Occipital lobe (tissue), 2 donors: ENCODE results near the gene ITGAE. TPM values are rescaled to one million over a fixed set of nuclear protein-coding genes. Genes with fewer than 3 reads are reported as not detected.
A peak's percentile ranks its signal among the peaks of the same experiment; 100 is the strongest.
"Not testable (repeated sequence)": the region's sequence is repeated elsewhere in the genome, so short reads cannot be mapped to it uniquely, and the experiment has no call there.

Source experiments
- DNase-seq: peaks from one replicate; lab custom pipeline; 2025; lab: John Stamatoyannopoulos, UW
- total RNA-seq: library from RNA; depleted of rRNA; stranded (reverse); fragments of >200 nt; gene quantifications from one replicate; pipeline ENCODE4 v1.2.3, GENCODE V29; 2014

The ITGAE gene
- total RNA-seq, 1 donor from 2014 or later: 6.2 TPM

- DNase-seq: not testable (repeated sequence)
These were observed 66.1 kb downstream of the ITGAE start for GRCh38 chr17:3734911-3735276.

GRCh38 chr17:3732210-3732621 lies 68.8 kb downstream of the ITGAE start:
- DNase-seq: no peak

GRCh38 chr17:3730881-3731429 lies 70.0 kb downstream of the ITGAE start:
- DNase-seq: no peak

DNA sequence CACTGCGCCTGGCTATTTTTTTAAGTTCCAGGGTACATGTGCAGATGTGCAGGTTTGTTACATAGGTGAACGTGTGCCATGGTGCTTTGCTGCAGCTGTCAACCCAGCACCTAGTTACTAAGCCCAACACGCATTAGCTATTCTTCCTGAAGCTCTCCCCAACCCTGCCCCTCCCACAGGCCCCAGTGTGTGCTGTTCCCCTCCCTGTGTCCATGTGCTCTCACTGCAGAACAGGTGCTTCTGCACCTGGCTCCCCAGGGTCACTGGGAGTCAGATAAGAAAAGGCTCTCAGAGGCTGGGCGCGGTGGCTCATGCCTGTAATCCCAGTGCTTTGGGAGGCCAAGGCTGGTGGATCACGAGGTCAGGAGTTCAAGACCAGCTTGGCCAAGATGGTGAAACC lies 71.1 kb downstream of the ITGAE start:
- no peak for DNase-seq

- not testable (repeated sequence) for DNase-seq
These were observed 72.9 kb downstream of the ITGAE start for GRCh38 chr17:3728099-3728498.

DNA sequence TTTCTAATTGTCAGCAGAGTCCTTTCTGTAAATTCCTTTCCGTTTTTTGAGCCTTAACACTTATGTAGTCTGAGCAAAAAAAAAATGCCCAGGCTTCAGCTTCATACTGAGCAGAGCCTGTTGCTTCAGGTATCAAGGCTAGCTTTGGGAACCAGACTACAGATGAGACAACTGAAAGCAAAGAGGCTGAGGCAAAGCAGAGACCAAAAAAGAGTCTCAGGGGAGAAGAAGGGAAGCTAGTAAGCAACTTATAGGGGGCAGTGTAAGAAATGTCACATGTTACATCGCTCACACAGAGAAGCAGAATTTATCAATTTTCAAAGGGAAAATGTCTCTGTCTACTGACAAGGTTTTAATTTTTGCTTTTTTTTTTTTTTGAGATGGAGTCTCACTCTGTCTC lies 73.9 kb downstream of the ITGAE start:
- DNase-seq: no peak

- DNase-seq: no peak
These were observed 76.5 kb downstream of the ITGAE start for GRCh38 chr17:3724378-3725077.

- DNase-seq: peak; percentile 73
These were observed 77.2 kb downstream of the ITGAE start, which contains the start of gene HASPIN for GRCh38 chr17:3723556-3724377. TSS of gene HASPIN (plus strand) at chr17:3723903. CDS start at chr17:3723936, 33 bp downstream.

DNA sequence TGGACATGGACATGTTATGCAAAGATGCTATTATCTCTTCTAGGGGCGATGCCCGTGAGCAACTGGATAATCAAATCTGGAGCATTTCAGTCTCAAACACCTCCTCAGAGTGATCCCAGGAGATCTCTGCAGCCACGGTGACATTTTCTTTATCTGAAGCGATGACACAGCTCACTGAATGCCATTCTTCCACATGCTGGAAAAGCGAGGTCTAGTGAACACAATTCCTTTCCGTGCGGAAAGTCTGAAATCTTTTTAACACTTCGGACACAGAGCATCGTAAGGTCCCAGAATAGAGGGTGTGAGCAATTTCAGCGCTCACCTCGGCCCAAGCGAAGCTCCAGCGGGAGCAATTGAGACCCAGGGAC lies 77.8 kb downstream of the ITGAE start:
- no peak for DNase-seq

- DNase-seq: no peak
These were observed 78.3 kb downstream of the ITGAE start for GRCh38 chr17:3722716-3723115.

DNA sequence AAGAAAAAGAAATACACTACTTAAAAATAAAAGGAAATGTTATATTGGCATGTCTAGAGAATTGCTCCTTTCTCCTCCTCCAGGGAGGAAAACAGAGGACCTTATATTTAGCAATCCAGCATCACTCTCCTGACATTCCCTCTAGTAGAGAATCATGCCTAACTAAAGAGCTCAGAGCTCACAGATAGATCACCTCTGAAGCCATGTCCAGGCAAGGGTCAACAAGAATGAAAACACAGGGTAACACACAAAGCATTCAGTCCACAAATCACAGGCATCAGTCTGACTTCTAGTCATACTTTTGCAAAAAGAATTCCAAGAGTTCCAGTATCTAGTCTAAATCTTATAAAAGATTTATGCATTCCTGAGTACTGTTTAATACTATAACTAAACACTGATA lies 81.7 kb downstream of the ITGAE start:
- no peak for DNase-seq

GRCh38 chr17:3718201-3718600 lies 82.8 kb downstream of the ITGAE start:
- DNase-seq: no peak

GRCh38 chr17:3715296-3715695 lies 85.7 kb downstream of the ITGAE start:
- no peak for DNase-seq

GRCh38 chr17:3712811-3713463 lies 88.1 kb downstream of the ITGAE start:
- no peak for DNase-seq

- no peak for DNase-seq
These were observed 90.0 kb downstream of the ITGAE start for GRCh38 chr17:3710951-3711383.

DNA sequence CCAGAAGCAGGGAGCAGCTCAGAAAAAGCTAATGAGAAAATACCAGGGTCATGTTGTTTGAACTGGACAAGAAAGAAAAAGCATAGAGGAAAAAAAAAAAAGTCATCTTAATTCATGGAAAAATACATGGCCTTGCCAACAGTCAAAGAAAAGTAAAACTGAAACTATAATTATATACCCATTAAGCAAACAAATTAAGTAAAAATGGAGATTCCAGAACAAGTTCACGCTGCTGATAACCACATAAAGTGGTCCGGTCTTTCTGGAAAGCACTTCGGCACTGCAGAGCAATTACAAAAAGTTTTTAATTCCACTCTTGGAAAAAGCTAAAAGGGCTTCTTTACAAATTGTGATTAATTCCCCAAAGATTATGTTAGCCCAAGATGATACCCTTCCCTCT lies 92.6 kb downstream of the ITGAE start:
- no peak for DNase-seq

GRCh38 chr17:3705718-3705984 lies 95.3 kb downstream of the ITGAE start:
- not testable (repeated sequence) for DNase-seq

DNA sequence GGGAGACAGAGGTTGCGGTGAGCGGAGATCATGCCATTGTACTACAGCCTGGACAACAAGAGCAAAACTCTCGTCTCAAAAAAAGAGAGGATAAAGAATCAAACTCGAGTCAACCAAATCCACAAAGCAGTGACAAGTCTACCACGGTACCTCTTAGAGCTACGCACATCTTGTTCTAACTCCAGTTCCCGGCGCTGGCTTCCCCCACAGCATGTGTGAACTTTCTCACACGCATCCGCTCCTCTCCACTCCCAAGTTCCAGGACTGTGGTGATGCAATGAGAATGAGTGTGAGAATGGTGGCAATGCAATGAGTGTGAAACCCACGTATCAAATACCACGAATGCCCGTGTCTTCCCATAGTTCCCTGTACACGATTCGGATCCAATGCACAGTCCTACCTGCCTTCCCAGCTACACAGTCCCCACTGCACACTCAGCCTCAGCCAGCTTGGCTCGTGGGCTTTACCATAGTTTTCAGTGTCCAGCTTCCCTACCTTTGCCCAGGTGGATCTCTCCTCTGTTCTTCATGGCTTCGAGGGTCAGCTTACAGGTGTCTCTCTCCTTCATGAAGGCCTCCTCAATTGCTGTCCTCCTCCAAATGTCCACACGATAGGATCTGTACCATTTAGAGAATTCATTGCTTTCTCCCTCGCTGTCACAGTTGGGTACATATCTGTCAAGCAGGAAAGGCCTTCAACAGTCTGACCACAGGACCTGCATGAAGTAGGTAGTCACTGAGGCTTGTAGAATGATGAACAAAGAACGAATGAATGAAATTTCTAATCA lies 95.9 kb downstream of the ITGAE start:
- no peak for DNase-seq

DNA sequence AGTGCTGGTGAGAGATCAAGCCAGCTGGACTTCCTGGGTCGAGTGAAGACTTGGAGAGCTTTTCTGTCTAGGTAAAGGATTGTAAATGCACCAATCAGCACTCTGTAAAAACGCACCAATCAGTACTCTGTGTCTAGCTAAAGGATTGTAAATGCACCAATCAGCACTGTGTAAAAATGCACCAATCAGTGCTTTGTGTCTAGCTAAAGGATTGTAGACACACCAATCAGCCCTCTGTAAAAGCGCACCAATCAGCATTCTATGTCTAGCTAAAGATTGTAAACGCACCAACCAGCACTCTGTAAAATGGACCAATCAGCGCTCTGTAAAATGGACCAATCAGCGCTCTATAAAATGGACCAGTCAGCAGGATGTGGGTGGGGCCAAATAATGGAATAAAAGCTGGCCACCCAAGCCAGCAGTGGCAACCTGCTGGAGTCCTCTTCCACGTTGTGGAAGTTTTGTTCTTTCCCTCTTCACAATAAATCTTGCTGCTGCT lies 98.9 kb downstream of the ITGAE start:
- not testable (repeated sequence) for DNase-seq

- no peak for DNase-seq
These were observed 101.0 kb downstream of the ITGAE start for GRCh38 chr17:3699951-3700350.

- no peak for DNase-seq
These were observed 102.8 kb downstream of the ITGAE start for GRCh38 chr17:3698139-3698538.
